ENCODE measurements around the gene FBXW12. TPM values are rescaled to one million over a fixed set of nuclear protein-coding genes. Genes with fewer than 3 reads are reported as not detected.

Gene FBXW12
- total RNA-seq, 1 experiment from 2014 or later = not detected

DNA sequence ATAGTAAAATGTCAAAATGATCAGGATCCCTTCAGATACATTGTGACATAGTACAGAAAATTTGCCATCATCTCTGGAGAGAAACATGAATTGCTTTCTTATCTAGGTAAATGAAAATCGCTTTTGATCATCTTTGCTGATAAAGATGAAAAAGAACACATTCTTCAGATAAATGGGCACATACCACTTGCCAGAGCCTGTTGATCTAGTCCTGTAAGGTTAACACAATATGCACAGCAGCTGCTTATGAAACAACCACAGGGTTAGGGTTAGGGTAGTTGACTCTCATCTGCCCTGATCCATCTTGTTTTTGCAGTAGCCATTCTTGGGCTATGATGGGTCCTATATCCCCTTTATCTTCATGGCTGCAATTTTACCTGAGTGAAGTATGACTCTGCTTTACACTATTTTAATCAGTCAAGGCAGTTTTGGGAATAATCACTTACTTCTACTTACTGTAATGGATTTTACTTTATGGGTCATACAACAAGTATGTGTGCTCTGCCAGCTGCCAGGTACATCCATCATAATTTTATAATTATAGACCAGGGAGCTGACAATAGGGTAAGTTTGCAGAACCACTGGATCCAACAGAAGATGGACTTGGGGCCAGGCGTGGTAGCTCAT, 26.0 kb upstream of the FBXW12 start:
- Histone ChIP-seq H3K27me3 (ENCODE audit: insufficient read depth, low read length) (no peaks in the 10 kb centered on the region), H4K20me1 (ENCODE audit: insufficient read depth) (no peaks in the 10 kb centered on the region), H3K36me3 (ENCODE audit: control insufficient read depth in 1 of 2, insufficient read depth in 2 of 2, low read length in 2 of 2) (no peaks in the 10 kb centered on the region), H2AFZ (ENCODE audit: low read depth, low read length, poor library complexity, severe bottlenecking) (no peak overlapping the region), H3K79me2 (ENCODE audit: insufficient read depth, low read length) (no peaks in the 10 kb centered on the region), H3K9me2 (ENCODE audit: insufficient read depth) (no peaks in the 10 kb centered on the region), H3K9ac (ENCODE audit: low read length) (no peak overlapping the region), H3K4me2 (ENCODE audit: low read length) (no peak overlapping the region), H3K4me3 (replicated peaks in 1 of 2; ENCODE audit: low read depth in 1 of 2, low read length in 2 of 2) (no peak overlapping the region), H3K4me1 (ENCODE audit: control insufficient read depth in 1 of 2, insufficient read depth in 2 of 2, low read length in 2 of 2) (no peaks in the 10 kb centered on the region), H3K9me3 (ENCODE audit: control insufficient read depth in 1 of 2, insufficient read depth in 1 of 2, low read depth in 1 of 2, low read length in 2 of 2) (no peaks in the 10 kb centered on the region), H3K27ac (ENCODE audit: low read depth, low read length) (no peak overlapping the region)
- BruUV-seq (replicated peaks) = no TSS peak
- RAD21 ChIA-PET (ENCODE audit: low non-redundant PET in 1 of 2, low total read pairs in 2 of 2, uncharacterized antibody in 2 of 2, unreplicated experiment in 2 of 2) = no interaction called here
- POLR2A ChIA-PET = no interaction called here
- ATAC-seq (no peak), DNase-seq (ENCODE audit: low read depth, low spot score) (no peak)
- TF ChIP-seq, protein P1, sequence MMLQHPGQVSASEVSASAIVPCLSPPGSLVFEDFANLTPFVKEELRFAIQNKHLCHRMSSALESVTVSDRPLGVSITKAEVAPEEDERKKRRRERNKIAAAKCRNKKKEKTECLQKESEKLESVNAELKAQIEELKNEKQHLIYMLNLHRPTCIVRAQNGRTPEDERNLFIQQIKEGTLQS (IDR thresholded peaks at IDR 0.05) = no peak
- TF ChIP-seq EZH2 (IDR thresholded peaks at IDR 0.05) (no peak), ZFX (IDR thresholded peaks at IDR 0.05) (no peak), TCF7L2 (IDR thresholded peaks at IDR 0.05; ENCODE audit: borderline replicate concordance, extremely low read depth, insufficient read depth, insufficient read length) (no peak), SIN3A (IDR thresholded peaks at IDR 0.05; ENCODE audit: low read depth) (no peak), POLR2A (IDR thresholded peaks at IDR 0.05; ENCODE audit: borderline replicate concordance, extremely low read depth, insufficient read depth, insufficient read length) (no peak), EZH2phosphoT487 (IDR thresholded peaks at IDR 0.05; ENCODE audit: borderline replicate concordance) (no peak), EGR1 (IDR thresholded peaks at IDR 0.05; ENCODE audit: low read depth) (no peak), SP1 (IDR thresholded peaks at IDR 0.05; ENCODE audit: low read depth) (no peak), YY1 (IDR thresholded peaks at IDR 0.05; ENCODE audit: extremely low read depth, insufficient replicate concordance, low read depth, low read length) (no peak), ZNF274 (IDR thresholded peaks at IDR 0.05; ENCODE audit: low read depth, low read length) (no peak)
- TF ChIP-seq, protein P2, sequence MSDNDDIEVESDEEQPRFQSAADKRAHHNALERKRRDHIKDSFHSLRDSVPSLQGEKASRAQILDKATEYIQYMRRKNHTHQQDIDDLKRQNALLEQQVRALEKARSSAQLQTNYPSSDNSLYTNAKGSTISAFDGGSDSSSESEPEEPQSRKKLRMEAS (IDR thresholded peaks at IDR 0.05) = no peak
- TF ChIP-seq, protein P3, sequence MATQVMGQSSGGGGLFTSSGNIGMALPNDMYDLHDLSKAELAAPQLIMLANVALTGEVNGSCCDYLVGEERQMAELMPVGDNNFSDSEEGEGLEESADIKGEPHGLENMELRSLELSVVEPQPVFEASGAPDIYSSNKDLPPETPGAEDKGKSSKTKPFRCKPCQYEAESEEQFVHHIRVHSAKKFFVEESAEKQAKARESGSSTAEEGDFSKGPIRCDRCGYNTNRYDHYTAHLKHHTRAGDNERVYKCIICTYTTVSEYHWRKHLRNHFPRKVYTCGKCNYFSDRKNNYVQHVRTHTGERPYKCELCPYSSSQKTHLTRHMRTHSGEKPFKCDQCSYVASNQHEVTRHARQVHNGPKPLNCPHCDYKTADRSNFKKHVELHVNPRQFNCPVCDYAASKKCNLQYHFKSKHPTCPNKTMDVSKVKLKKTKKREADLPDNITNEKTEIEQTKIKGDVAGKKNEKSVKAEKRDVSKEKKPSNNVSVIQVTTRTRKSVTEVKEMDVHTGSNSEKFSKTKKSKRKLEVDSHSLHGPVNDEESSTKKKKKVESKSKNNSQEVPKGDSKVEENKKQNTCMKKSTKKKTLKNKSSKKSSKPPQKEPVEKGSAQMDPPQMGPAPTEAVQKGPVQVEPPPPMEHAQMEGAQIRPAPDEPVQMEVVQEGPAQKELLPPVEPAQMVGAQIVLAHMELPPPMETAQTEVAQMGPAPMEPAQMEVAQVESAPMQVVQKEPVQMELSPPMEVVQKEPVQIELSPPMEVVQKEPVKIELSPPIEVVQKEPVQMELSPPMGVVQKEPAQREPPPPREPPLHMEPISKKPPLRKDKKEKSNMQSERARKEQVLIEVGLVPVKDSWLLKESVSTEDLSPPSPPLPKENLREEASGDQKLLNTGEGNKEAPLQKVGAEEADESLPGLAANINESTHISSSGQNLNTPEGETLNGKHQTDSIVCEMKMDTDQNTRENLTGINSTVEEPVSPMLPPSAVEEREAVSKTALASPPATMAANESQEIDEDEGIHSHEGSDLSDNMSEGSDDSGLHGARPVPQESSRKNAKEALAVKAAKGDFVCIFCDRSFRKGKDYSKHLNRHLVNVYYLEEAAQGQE (IDR thresholded peaks at IDR 0.05; ENCODE audit: low read depth) = no peak
- TF ChIP-seq, protein P4, sequence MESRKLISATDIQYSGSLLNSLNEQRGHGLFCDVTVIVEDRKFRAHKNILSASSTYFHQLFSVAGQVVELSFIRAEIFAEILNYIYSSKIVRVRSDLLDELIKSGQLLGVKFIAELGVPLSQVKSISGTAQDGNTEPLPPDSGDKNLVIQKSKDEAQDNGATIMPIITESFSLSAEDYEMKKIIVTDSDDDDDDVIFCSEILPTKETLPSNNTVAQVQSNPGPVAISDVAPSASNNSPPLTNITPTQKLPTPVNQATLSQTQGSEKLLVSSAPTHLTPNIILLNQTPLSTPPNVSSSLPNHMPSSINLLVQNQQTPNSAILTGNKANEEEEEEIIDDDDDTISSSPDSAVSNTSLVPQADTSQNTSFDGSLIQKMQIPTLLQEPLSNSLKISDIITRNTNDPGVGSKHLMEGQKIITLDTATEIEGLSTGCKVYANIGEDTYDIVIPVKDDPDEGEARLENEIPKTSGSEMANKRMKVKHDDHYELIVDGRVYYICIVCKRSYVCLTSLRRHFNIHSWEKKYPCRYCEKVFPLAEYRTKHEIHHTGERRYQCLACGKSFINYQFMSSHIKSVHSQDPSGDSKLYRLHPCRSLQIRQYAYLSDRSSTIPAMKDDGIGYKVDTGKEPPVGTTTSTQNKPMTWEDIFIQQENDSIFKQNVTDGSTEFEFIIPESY (IDR thresholded peaks at IDR 0.05; ENCODE audit: extremely low read depth, insufficient replicate concordance, low read length) = no peak
- intact Hi-C loops (cut with micrococcal nuclease) = no loop called here
- CTCF ChIA-PET = no interaction called here

Data from HCT116 (cell line).